Stimulated activated CD8-positive, alpha-beta memory T cell treated with anti-CD3 and anti-CD28 coated beads, Interleukin-12 subunit alpha, Interleukin-12 subunit beta, amount 100 ng/mL, for 24 hours (primary cell): Measurements from ENCODE around the gene CTSL.

Source experiments
- DNase-seq: peaks from one replicate; pipeline ENCODE4 v3.0.0-alpha.2; 2020; ENCODE audit errors: extremely low read depth

Gene CTSL

DNA sequence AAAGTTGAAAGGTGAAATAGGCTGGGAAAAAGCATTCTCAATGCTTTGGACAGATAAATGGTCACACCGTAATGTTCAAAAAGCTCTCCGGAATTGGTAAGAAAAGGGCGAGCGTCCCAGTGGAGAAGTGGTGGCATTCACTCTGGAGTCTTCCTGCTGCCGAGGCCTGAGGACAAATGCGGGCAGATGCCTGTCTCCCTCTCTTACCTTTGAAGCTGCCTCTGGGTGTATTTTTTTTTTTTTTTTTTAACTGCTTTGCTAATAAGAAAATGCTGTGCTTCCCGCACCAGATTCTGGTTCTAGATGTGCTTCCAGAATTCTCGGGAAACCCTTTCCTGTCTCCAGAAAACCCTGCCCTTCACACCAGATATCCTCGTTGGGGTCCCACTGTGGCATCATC lies 24.4 kb upstream of the CTSL start:
- DNase-seq, result no peak

DNA sequence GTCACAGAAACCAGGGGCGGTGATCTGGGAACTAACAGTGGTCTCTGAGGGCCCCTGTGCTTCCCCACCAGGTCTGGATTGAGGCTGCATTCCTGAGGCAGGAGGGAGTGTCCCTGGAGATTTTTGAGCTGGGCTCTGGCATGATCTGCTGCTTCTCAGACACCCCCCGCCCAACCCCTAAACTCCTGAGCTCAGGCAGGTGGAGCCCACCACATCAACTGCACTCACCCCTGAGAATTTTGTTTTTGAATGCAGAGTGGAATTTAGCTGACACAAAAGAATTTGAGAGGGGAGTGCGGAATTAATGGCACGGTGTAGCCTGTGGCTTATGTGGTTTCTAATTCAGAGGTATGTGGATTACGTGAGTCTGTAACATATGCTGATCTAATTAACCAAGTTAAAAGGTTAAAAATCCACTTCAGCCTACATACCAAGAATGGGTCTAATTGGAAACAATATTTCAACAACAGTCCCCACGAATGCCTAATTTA lies 23.9 kb upstream of the CTSL start:
- DNase-seq, result no peak

DNA sequence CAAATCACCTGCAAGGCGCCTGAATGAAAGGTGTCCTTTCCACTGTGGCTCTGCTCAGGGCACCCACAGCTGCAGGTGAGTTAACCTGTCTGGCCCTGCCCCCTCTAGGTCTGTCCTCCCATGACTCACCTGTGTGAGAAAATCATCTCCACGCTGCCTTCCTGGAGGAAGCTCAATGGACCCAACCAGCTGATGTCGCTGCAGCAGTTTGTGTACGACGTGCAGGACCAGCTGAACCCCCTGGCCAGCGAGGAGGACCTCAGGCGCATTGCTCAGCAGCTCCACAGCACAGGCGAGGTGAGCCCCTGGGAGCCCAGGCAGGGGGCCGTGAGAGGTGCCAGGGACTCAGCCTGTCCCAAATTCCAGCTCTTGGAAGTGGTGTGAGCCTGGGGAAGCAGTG lies 23.0 kb upstream of the CTSL start:
- no peak for DNase-seq

DNA sequence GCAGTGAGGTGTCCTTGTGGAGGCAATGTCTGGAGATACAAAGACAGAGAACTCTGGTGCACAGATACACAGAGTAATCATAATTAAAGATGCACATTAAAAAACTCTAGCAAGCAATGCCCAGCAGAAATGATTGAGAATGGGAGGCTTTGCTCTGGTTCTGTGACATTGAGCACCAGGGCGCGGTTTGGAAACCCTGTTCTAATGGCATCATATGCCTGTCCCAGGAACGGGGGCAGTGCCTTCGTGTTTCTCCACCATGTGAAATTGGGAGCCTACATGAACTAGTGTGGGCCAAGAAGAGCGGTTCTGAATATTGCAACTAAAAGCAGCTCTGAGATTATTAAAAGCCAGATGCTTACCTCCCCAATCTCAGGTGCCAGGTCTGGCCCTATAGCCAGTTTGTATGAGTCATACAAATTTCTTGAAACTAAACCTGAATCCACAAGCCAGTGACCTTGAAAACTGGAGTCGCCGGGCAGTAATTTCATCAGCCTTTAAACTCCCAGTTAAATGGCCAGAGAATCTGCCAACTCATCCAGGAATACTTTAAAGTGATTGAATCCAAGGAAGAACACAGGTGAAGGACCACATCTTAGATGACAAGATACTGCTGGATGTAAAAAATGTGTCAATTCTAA lies 22.2 kb upstream of the CTSL start:
- no peak for DNase-seq

DNA sequence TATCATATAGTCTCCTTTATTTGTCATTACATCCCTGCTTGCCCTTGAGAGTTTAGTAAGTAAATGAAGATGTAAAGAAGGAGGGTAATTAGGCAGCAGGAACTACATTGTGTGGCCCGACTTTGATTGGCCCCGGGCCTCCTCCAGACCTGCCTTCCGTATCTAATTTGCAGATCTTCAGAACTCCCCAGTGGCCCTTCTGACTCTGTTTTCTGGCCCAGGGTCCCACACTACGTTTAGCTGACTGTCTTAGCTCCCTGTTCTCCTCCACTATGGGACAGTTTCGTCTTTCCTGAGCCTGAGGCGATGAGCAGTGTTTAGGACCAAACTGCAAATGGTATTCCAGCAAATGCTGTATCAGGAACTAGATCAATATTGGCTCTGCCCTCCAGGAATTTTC lies 21.6 kb upstream of the CTSL start:
- no peak for DNase-seq

DNA sequence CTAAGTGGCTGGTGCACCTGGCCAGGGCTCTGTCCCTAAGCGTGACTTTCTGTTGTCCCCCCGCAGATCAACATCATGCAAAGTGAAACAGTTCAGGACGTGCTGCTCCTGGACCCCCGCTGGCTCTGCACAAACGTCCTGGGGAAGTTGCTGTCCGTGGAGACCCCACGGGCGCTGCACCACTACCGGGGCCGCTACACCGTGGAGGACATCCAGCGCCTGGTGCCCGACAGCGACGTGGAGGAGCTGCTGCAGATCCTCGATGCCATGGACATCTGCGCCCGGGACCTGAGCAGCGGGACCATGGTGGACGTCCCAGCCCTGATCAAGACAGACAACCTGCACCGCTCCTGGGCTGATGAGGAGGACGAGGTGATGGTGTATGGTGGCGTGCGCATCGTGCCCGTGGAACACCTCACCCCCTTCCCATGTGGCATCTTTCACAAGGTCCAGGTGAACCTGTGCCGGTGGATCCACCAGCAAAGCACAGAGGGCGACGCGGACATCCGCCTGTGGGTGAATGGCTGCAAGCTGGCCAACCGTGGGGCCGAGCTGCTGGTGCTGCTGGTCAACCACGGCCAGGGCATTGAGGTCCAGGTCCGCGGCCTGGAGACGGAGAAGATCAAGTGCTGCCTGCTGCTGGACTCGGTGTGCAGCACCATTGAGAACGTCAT lies 19.7 kb upstream of the CTSL start:
- DNase-seq, result no peak

DNA sequence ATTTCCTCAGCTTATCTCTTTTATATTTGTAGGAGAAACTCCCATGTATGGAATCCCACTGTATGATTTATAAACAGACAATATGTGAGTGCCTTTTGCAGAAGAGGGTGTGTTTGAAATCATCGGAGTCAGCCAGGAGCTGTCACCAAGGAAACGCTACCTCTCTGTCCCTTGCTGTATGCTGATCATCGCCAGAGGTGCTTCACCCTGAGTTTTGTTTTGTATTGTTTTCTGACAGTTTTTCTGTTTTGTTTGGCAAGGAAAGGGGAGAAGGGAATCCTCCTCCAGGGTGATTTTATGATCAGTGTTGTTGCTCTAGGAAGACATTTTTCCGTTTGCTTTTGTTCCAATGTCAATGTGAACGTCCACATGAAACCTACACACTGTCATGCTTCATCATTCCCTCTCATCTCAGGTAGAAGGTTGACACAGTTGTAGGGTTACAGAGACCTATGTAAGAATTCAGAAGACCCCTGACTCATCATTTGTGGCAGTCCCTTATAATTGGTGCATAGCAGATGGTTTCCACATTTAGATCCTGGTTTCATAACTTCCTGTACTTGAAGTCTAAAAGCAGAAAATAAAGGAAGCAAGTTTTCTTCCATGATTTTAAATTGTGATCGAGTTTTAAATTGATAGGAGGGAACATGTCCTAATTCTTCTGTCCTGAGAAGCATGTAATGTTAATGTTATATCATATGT lies 18.0 kb upstream of the CTSL start:
- no peak for DNase-seq

DNA sequence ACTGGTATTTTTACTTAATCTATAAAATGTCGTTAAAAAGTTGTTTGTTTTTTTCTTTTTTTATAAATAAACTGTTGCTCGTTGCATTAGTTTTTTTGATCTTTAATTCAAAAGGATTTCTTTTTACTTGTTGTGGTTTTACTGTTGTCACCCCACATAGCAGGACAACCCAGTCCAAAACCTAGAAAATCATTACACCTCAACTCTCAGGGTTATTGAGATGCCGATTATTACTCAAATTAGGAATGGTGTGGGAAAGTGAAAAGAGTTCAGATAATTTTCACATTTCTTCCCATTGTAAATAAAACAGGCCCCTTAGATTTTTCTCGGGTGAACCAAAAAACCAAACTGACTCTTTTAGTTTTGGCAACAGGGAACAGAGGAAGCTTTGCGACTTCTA lies 17.4 kb upstream of the CTSL start:
- DNase-seq, result no peak

DNA sequence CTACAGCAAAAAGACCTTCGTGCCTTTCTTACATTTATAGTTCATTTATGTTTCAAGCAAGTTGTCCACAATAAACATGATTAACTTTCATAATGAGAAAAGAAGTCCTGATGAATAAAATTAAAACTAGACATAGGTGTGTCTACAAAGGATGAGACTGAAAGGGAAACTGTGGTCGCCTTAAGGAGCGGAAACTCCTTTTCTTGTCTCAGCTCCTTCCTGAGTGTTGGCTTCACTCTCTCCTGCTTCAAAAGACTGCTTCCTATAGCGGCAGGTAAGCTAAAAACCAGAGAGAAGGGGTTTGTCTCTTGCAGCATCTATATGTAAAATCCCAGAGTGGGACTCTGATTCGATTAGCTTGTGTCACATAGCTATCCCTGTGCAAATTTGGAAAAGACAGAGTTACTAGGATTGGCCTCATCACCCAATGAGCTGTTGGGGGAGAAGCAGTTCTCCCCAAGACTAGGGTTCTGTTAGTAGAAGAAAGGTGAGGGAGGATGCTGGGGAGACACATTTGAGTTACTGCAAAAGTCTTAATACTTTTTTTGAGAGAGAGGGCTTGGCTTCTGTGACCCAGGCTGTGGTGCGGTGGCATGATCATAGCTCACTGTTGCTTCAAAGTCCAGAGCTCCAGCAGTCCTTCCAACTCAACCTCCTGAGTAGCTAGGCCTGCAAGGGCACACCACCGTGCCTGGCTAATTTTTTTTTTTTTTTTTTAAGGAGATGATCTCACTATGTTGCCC lies 16.8 kb upstream of the CTSL start:
- DNase-seq, result no peak

DNA sequence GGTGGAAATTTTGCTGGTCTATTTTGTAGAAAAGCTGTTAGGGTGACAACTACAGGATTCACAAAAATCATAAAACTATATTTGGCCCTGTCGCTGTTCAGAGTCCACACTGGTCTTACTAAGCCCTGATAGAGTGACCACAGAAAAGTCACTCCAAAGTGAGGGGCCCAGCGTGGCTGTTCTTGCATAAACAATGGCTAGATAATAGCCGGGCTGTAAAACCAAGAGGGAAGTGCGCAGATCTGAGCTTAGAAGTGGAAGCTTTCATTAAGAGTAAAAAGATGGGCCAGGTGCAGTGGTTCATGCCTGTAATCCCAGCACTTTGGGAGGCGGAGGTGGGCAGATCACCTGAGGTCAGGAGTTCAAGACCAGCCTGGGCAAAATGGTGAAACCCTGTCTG lies 15.5 kb upstream of the CTSL start:
- DNase-seq, result no peak

DNA sequence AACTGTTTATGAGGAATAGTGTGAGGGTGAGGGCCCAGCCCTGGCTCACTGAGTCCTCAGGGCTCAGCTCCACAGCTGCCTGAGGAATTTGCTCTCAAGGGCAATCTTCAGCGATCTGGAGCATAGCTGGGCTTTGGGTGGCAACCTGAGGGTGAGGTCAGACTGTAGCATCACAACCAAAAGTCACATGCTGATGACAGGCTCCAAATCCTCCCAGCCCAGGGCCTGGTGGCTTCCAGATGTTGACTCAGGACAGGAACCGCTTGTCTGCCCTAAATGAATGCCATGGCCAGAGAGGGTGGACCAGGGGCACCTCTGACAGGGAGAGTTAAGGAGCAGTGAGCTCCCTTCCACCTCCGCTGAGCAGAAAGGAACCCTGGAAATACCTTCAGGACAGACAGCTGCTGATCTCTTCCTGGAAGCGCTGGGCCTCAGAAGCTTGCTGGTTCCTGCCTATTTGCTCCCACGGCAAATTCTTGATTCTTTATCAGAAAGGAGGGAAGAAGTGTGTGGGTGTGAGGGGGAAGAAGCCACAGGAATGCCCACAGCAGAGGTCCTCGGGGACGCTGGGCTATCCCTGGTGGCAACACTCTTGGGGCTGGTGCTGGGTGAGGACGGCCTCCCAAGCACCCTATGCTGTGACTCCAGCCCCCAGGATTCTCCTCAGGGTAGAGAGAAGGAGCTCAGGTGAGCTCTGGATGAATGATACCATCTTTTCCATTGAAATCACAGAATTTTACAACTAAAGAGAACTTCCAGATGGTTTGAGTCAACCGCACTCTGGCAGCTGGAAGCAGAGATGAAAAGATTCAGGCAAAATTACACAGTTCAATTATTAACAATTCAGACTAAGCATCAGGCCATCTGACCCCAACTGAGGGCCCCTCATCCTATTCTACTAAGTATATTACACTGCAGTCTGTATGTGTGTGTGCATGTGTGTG lies 13.8 kb upstream of the CTSL start:
- DNase-seq, result no peak

DNA sequence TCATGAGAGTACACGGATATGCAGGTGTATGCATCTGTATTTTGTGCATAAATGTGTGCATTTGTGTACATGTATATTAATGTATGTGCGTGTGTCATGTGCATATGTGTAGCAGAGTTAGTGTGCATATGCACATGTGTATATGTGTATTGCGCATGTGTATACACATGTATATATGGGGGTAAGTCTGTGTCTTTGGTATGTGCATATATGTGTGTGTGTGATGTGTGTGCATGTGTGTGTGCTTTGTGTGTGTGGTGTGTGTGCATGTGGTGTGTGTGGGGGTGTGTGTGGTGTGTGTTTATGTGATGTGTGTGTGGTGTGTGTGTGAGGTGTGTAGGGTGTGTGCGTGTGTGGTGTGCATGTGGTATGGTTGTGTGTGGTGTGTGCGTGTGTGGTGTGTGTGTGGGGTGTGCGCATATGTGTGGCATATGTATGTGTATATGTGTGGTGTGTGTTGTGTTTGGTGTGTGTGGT lies 13.1 kb upstream of the CTSL start:
- no peak for DNase-seq

DNA sequence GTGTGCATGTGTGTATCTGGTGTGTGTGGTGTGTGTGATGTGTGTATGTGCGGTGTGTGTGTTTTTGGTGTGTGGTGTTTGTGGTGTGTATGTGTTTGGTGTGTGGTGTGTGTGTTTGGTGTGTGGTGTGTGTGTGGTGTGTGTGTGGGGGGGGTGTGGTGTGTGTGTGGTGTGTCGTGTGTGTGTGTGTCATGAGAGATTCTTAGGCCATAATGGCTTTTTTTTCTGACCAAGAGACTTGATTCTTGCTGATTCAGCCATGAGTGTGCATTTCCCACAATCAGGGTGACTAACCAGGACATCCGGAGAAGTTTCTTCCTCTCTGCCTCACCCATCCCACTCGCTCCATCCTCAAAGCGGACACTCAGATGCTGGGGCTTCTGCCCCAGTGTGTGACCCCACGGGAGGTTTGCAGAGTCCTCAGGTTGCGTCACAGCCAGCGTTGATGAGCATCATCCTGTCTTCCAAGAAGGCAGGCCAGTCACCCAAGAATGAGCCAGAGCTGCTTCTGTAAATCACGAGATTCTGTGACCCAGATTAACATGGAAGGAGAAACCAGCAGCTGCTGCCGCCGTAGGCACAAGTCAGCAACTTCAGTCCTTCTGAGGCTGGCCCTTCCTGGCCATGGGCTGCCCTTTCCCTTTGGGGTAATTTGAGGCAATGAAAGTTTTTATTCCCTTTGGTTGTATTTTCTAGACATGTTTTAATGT lies 12.5 kb upstream of the CTSL start:
- no peak for DNase-seq

DNA sequence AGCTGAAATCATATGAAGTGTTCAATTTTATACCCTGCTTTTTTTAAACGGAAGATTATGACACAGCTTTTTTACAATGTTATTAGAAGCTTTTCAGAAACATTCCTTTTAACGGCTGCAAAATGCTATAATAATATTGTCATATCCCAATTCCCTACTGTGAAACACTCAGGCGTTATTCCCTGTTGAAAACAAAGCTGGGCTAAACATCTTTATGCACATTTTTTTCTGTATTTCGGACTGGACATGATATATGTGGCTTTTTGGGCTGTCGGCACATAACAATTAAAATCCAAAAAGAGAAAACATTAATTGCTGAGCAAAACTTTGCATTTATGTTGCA lies 12.0 kb upstream of the CTSL start:
- no peak for DNase-seq

DNA sequence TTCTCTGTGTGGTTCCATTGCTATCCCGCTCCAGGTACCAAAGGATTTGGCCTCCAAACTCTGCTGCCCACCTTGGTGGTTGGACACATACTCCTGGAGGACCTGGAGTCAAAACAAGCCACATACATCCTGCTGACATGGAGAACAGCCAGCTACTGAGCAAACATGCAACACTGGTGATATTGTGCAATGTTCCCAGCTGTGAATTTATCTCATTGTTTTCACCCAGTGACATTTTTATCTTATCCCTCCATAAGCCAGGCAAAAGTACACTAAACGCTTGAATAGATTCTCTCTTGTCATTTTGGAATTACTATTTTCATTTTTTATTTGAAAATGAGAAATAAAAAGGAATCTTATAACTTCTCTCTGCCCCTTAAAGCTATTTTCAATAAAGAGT lies 11.1 kb upstream of the CTSL start:
- no peak for DNase-seq

DNA sequence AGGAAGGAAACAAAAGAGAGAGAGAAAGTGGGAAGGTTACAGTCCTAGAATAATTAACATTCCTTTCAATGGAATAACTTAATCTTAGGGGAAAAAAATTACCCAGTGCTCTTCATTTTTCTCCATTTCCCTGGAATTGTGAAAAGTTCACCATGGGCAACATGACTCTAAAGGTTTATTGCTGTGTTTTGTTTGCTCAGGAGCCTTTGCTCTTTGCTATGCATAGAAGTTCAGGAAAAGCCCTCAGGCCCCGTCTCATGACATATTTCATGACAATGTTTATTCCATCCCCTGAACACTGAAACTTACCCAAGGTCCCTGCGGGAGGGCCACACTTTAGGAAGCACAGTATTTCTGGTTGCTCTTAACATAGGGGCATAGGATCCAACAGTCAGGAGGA lies 9.8 kb upstream of the CTSL start:
- DNase-seq, result no peak

DNA sequence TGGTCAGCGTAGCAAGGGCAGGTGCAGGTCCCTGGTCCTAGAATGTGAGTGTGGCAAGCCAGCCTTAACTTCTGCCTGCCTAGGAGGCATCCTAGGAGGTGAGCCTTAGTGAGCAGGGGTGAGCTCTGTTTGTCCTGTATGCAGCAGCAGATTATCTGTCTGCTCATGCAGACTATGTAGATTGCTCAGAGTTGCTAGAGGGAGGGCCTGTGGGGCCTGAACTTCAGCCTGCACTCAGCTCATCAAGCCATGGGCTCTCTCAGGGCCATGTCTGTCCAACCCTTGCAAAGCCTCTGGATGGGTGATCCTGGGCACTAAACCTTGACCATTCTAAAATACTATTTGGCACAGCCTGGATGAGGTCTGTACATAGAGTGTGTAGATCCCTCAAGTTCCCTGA lies 8.5 kb upstream of the CTSL start:
- DNase-seq, result no peak

DNA sequence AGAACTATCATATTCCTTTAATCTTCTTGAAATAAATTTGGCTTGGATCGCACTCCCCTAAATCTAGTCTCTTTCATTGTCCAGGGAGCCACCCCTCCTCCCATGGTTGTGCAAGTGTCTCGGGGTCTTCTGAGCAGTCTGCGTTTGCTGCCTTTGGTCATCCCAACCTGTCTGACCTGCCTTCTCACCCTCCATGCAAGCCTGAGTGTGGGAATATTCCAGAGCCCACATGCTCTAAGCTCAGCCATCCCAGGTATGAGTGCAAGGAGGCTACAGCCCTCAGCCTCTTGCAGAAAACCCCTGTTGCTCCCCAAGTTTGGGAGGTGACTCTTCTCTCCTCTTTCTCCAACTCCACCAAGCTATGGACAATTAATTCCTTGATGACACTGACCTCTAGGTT lies 7.7 kb upstream of the CTSL start:
- no peak for DNase-seq

DNA sequence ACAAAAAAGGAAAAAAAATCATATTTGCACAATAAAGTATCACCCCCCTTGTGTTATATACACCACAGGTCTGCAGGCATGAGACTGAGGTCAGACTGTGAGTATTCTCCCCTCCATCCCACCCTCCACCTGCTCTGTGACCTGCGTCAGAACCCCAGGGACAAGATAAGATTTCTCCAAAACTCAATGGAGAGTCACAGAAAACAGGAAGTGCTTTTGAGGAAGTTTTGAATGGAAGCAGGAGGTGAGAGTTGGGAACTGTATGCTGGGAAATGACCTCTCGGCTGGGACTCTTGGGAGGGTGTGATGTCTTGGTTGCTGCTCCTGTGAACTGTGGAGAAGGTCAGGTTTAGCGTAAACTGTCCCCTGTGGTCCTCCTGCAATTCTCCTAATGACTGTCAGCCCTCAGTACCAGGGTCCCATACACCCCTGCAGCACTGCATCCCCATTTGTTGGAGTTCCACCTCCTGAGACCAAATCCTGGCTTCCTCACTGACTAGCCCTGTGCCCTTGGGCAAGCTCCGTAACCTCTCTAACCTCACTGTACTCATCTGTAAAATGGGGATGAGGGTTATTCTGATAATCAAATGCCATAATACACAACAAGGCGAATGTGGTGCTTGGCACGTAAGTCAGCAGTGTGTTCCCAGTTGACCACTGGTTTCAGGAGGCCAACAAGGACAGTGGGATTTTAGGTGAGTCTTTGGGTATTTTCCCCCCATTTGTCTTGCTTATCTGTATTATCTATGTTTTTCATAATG lies 6.9 kb upstream of the CTSL start:
- DNase-seq, result no peak

DNA sequence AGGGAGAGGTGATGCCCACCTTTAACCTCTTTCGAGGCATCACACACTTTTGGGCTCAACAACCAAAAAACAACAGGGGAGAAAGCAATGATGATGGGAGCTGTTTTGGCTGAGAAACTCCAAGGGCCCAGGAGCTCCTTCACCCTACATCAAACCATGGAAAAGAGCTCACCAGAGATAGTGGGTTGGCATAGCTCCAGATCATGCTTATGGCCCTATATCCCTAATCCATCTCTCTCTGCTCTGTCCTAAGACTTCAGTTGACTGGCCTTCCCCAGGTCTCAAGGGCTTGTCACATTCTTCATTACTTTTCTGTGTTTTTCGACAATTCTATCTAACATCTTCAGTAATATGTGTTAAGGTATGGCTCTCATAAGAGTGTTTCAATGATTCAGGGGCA lies 5.7 kb upstream of the CTSL start:
- DNase-seq, result no peak
